GM19324 (cell line): ENCODE results near the gene KCNJ10.
A peak's percentile ranks its signal among the peaks of the same experiment; 100 is the strongest.

Experiments used
- ATAC-seq: cut with Tn5 transposase; IDR thresholded peaks from one replicate; pipeline ENCODE4 v1.9.1; 2021; ENCODE audit warnings: mild to moderate bottlenecking, moderate library complexity; ENCODE audit not compliant: unreplicated experiment, low FRiP score

KCNJ10 gene

DNA sequence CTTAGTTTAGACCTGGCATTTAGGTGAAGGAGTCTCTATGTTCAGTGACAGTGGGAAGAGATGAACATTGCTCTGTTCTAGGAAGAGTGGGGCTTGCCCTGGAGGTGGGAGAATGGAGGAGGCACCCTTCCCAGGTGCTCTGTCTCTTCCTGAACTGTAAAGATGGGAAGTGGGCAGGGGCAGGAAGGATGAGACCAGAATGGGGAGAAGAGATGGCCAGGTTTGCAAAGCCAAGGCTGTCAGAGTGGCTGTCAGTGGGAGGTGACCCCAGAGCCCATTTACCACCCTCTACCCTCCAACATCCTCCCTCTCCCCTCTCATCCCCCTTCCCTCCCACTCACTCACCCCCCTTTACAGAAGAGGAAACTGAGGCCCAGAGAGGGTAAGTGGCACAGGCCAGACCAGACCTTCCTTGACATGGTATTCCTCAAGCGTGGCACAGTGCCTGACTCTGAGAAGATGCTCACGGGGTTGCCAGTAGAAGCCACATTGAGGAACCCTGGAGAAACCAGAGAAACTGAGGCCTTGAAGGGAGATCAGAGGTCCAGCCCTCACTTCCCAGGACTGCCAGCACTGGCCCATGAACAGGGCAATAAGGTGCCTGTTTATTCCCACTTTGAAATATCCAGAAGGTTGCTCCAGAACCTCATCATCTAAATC is 29.9 kb upstream of the KCNJ10 start:
- ATAC-seq: no peak

DNA sequence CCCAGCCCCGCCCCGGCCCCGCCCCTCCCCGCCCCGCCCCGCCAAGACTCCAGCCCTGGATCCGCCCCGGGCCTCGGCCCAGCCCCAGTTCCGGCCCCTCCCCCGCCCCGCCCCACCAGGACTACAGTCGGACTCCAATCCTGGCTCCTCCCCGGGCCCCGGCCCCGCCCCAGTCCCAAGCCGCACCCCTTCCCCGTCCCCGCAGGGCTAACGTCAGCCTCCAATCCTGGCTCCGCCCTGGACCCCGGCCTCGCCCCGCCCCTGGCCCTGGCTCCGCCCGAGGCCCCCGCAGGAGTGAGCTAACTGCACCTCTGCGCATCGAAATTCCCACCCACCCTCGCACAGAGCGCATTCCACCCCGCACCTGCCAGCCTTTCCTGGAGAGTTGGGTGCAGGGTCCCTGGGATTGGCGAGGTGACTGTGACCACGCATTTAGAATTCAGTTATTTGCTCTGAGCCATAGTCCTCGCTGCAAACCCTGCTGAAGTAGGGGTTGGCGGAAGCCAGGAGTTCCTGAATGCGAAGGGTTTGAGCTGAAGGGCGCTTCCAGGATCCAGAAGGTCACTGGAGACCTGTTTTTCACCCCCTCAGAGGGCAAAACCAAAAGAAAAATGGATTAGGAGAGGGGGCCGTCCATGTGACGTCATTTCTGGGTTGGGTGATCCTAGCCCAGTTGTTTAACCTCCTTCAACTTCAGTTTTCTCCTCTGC is 29.0 kb upstream of the KCNJ10 start:
- peak; percentile 90 for ATAC-seq

DNA sequence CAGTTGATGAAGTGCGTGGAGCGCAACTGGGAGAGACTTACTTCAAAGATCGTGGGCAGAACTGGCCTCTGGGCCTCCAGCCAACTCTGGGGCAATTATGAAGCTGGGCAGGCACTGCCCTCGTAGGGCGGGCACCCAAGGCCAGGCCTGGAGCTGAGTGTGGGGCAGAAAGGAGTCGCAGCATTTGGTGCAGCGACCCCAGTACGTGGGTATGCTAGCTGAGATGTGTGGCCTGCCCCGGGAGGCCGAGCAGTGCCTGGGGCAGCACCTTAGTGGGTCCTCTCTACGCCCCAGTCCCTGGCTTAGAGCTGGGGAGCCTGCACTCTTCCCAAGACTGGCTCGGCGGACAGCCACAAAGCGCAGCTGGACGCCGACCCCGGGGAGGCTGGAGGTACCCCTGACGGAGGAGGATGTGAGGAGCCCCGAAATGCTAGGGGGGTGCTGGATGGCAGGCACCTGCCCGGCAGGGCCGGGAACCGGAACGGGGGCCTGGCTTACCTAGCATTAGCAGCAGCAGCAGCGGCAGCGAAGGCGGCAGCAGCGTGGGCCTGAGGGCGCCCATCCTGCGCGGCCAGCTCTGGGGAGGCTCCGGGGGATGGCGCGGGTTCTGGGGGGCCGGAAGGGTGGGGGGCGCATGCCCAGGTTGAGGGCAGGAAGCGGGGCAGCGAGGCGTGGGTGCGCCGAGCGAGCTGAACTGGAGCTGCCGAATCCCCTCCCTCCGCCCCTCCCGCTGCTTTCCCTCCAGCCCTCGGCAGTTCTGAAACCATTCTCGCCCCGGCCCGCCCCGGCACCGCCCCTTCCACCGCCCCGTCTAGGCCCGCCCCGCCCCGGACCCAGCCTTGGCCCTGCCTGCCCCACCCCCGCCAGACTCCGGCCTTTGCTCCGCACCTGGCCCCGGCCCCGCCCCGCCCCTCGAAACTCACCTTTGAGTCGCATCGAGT is 28.2 kb upstream of the KCNJ10 start, which contains the start of gene IGSF8:
Gene IGSF8 (minus strand): TSS at position 709 of the 941 bp plus-strand sequence. CDS start 147 bp downstream, at position 562.
- ATAC-seq: peak; percentile 48

DNA sequence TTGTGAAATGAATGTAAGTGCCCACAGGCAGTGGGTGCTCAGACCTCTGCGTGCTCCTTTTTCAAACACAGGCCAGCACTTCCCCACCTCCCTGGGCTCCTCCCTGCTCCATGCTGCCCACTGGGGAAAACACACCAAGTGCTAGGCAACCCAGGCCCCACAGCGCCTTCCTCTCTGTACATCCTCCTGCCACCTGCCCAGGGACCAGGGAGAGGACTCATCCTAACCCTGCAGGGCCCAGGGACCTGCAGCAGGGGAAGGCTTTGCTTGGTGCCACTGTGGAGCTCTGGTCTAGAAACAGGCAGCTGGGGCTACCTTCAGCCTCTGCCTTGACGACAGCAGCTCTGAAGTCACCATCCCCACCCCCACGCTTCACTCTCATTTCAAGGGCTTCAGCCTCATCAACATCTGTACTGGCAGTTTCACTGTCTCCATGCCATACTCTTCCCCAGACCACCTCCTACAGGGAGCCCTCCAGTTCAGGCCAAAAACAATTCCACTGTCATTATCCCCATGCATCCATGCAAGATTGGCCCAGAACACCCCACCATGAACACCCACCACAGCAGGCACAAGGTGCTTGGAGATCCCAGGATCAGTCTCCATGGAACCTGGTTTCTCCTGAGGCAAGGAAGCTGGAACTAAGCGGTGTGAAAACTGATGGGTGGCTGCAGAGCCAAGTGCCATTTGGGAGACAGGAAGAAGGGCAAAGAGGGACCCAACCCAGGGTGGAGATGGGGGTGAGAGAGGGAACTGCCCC is 27.4 kb upstream of the KCNJ10 start:
- no peak for ATAC-seq

DNA sequence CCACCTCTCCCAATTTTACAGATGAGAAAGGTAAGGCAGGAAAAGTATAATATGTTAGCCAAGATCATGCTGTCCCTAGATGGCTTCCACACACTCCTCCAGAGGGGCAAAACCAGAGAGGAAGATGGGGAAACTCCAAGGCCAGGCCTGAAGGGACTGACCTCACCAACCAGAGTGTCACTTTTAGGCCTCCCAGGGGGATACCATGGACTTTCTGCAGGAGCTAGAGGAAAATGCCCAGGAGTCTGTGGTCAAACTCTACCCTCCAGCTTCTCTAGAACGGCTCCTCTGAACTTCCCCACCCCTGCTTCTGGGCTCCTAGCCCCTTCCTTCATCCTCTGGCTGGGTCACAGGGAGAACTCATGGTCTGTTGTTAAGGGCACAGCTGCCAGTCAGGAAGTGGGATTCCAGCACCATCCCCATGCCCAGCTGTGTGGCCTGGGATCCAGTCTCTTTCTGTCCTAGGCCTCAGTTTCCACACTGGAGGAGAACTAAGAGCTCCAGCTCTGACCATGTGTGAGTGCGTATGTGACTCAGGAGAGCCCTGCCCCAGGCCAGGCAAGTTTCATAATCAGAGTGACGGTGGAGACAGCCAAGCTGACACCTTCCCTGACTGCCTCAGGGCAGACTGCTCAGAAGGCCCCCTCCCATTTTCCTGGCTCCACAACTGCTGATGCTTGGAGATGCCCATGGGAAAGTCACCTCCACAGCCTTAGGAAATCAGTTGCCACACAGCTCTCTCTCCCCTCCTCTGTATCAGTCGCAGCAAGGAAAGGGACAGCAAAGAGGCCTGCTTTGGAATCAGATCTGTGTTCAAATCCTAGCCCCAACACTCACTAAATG is 26.5 kb upstream of the KCNJ10 start:
- ATAC-seq: no peak

DNA sequence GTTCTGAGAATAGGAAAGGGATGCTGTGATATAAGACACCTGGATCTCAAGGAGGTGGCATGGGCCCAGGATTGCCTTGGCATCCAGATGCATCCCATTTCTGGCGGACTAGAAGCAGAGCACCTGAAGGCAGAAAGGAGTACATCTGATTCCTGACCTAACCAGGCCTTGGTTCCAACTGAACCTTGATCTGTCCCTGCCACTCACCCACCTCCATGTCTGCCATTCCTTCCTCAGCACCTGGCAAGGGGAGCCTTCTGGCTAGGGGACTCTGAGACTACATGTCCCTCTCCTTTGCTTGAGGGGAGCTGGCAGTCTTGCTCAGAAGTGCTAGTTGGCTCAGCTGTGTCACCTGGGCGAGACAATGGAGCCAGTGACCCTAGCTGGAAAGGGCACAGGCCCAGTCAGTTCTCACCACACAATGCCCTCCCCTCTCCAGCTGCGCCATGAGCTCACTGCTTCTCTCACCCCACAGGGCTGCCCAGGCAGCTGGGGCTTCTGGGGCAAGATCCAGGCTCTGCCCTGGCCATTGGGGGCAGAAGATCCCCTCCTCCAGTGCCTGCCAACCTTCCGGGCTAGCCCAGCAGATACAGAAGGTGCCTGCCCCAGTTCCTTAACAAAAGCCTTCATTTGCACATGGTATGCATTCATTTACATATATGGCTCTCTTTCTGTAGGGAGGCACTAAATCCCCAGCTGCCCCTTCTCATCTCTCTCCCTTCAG is 25.6 kb upstream of the KCNJ10 start:
- ATAC-seq: no peak

DNA sequence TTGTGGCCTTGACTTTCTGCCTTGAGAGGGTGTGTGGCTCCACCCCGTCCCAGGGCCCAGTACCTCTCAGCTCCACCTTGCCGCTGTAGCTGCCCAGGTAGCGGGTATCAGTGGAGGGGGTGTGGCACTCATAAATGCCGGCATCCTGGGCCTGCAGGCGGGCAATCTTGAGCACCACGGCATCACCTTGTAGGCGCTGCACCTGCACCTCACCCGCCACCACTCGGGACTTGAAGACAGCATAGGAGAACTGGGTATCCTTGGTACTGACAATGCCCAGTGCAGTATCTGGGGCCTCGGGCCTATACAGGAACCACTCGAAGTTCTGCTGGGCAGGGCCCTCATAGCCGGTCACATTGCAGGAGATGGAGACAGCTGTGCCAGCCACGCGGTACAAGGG is 24.8 kb upstream of the KCNJ10 start:
- no peak for ATAC-seq

DNA sequence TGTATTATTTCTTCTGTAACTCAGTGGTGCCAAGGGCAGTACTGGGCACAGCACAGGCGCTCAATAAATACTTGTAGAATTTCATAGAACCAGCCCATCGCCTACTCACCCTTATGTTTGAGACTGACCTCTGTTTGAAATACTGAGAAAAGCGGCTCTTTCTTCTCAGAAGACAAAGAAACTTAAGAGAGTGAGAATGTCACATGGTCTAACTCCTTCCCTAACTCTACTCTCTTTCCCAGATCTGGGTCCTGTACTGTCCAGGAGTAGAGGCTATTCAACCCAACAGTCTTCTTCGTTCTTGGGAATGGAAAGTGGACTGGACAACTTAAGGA is 24.3 kb upstream of the KCNJ10 start:
- no peak for ATAC-seq

DNA sequence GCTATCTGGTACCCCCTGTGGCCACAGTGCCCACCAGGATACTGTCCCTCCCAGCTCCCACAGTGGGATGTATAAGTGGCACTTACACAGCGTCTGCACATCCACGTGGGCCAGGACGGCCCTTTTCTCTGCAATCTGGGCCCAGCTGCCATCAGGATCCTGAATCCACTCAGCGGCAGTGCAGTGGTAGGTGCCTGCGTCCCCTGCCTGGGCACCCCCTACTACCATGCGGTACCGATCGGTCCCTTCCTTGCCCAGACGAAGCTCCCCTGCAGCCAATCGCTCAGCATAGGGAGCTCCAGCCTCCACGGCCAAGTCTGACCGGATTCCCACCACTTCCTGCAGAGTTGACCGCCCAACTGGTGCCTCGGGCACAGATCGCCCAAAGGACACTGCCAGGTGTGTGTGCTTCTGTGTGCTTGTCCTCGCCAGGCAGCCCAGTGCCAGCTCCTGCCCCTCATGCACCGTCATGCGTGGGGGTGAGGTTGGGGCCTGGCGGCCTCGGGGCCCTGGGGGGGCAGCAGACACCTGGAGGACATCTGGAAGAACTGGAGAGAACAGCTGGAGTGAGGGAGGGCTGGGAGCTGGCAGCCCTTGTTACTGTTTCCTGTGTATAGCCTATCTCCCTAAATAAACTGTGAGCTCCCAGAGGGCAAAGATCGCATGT is 23.8 kb upstream of the KCNJ10 start:
- ATAC-seq: no peak

DNA sequence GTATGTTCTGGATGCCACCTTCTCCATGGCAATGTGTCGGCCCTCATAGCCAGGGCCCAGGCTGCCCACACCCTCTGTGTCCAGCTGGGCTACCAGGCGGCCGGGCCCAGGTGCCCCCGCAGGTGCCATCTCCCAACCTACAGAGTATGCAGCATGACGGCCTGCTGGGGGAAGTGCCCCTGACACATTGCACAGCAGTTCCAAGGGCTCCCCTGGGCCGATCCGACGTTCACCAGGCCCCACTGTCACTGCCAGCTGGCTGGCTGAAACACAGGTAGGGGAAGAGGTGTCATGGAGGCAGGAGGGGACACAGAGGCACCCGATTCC is 23.1 kb upstream of the KCNJ10 start:
- no peak for ATAC-seq

DNA sequence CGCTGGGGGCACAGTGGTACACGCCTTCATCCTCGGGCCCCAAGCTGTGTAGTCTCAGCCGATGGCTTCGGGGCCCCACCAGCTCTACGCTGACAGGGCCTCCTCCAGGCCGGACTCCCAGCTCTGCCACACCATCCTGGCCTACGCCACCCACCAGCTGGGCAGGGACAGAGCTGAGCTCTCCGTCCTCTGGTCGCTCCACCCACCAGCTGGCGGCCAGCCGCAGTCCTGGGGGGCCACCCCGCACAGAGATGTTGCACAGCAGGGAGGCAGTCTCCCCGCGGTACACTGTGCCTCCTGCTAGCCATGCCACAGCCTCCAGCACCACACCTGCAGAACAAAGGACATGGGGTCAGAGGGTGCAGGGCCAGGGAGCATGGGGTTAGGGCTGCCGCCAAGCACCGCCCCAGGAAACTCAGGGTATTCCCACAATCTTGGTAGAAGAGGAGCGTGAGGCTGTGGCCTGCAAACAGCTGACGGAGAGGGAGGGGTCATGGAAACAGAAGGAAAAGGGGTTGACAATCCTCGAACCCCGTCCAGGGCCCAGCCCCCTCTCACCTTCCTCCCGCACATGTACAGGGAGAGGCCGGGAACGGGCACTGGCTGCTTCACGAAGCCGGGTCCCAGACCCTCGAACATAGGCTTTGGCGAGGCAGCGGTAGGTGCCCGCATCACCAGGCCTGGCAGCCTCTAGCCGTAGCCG is 22.6 kb upstream of the KCNJ10 start:
- no peak for ATAC-seq

DNA sequence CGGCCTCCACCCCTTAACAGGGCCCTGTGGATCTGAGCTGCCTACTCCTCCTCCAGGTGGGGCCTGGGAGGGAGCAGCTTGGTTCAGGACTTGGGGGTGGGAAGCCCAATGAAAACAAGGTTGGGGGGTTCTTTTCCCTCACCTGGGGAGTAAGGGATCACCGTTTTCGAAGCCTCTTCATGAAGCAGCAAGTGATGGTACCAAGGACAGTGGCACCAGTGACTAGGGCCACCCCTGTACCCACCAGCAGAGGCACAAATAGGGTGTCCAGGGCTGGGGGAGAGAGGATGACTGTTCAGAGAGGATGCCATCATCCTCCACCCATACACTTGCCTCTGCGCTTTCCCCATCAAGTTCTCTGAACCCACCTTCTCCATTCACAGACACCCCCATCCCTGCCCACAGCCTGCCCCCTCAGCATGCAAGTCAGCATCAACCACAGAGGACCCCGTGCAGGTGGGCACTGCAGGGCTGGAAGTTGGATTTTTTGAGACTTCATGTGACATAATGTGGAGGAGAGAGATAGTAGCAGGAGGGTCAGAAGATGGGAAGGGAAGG is 21.8 kb upstream of the KCNJ10 start:
- no peak for ATAC-seq

DNA sequence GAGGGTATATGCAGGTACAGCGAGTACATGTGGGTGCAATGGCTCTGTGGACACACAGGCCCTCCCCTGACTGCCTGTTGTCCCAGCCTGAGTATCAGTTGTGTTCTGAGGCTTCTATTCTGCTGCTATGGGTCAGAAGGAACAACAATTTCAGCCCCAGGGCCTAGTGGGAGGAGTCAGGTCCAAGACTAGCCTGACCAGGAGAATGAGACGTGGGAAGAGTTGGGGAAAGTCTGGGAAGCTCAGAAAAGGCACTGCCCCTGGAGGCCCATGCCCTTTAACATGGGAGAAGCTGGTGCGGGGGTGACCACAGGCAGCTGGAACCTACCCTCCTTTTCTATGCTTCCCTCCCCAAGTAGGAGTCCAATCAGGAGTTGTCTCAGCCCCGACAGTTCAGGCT is 20.8 kb upstream of the KCNJ10 start:
- ATAC-seq: no peak

DNA sequence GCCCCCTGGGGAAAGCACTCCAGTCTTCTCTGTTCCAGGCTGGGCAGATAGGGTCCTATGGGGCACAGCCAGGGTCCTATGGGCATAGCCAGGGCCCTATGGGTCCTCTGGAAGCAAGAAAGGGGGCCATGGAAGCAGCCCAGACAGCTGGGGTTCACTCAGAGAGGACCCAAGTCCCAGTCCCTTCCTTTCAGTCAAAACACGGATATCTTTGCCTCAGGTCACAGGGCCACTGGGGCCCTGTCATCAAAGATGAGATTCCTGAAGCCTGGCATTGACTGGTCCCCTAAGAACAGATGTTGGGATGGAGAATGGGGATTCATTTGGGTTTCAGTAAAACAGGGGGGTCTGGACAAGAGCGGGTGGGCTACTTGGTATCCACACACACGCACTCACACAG is 19.9 kb upstream of the KCNJ10 start:
- ATAC-seq: no peak

DNA sequence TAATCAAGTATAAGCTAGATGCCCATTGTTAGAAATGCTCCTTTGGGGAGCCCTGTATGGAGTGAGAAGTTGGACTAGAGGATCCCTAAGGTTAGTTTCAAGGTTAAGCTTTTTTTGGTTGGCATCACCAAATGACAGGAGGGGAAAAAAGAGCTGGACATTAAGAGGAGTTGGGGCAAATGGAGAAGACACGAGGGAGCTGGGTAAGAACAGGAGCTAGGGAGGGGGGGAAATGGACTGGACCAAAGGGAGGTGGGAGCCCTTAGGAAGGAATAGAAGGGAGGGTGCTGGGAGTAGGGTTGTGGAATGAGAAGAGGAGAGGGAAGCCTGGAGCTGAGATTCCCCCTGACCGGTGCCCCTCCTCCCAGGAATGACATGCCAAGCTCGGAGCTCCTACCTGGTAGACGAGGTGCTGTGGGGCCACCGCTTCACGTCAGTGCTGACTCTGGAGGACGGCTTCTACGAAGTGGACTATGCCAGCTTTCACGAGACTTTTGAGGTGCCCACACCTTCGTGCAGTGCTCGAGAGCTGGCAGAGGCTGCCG is 17.2 kb upstream of the KCNJ10 start:
- no peak for ATAC-seq

DNA sequence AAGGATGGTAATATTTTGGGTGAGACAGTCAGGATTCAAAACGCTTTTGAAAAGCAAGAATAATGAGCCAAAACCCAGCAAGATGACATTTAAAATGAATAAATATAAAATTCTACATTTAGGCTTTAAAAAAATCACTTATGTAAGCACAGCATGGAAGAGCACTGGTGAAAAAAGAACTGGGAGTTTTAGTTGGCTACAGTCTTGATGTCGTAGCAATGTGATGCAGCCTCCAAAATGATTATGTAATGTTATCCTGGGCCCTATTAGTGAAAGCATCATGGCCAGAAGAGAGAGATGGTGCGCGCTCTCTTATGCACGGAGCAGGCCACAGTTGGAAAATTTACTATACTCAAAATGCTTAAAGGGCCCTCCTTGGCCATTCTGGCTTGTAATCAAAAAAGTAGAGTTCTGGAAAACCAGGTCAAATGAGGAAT is 16.5 kb upstream of the KCNJ10 start:
- ATAC-seq: no peak

DNA sequence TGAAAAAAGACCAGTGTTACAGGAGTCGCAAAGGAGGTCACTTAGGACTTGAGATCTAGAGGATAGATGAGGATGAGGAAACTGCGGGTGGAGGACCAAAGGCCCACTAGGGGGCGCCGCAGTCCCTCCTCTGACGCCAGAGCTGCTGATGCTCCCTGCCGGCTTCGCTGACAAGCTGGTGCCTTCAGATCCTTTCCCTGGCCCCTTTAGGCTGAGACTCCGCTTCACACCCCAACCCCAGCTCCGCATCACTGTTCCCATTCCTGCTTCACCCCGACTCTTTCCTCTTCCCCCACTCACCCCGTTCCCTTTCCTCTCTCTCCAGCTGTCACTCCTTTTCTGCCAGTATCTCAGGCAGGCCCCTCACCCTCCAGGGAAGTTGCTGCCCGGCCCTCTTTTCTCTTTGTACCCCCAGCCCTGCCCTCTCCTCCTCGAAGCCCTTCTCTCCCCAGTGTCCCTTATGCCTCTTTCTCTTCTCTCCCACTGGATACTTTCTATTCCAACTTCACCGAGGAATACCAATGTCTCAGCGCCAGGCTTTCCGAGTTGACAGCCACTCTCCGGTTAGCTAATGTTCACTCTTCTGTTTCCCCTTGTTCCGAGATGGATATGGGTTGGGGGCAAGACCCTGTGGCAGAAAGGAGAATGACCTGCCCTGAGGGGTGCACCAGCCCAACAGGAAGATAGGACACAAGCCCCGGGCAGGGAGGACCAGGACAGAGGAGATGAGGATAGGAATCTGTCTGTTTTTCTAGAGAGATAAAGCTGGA is 15.9 kb upstream of the KCNJ10 start:
- ATAC-seq: no peak
